HG03520 (cell line): ENCODE measurements around the gene IFT74.

Experiments
- ATAC-seq: cut with Tn5 transposase; IDR thresholded peaks from one replicate; pipeline ENCODE4 v1.9.1; 2021; ENCODE audit warnings: mild to moderate bottlenecking, moderate library complexity; ENCODE audit not compliant: unreplicated experiment

IFT74 gene

GRCh38 chr9:26973989-26974388 is 17.8 kb downstream of the IFT74 start:
- no peak for ATAC-seq

GRCh38 chr9:26974927-26975326 is 18.7 kb downstream of the IFT74 start:
- ATAC-seq: no peak

GRCh38 chr9:26975728-26976707 is 19.8 kb downstream of the IFT74 start:
- ATAC-seq: no peak

GRCh38 chr9:26983340-26983739 is 27.1 kb downstream of the IFT74 start:
- peak; percentile 60 for ATAC-seq

- ATAC-seq: no peak
Observed at GRCh38 chr9:26995810-26996209, 39.6 kb downstream of the IFT74 start.

- ATAC-seq: no peak
Observed at GRCh38 chr9:27003426-27004077, 47.3 kb downstream of the IFT74 start.

GRCh38 chr9:27005491-27005890 is 49.3 kb downstream of the IFT74 start, which contains the start of gene LRRC19:
LRRC19 (minus strand) TSS chr9:27005672; CDS start chr9:26999694, 5,978 bp downstream.
- ATAC-seq: no peak

- no peak for ATAC-seq
Observed at GRCh38 chr9:27019589-27019988, 63.4 kb downstream of the IFT74 start.

- ATAC-seq: no peak
Observed at GRCh38 chr9:27022920-27023319, 66.7 kb downstream of the IFT74 start.

- no peak for ATAC-seq
Observed at GRCh38 chr9:27029186-27029585, 73.0 kb downstream of the IFT74 start.

- peak; percentile 93 for ATAC-seq
Observed at GRCh38 chr9:27033815-27034403, 77.7 kb downstream of the IFT74 start.

- no peak for ATAC-seq
Observed at GRCh38 chr9:27037499-27037898, 81.3 kb downstream of the IFT74 start.

- ATAC-seq: no peak
Observed at GRCh38 chr9:27041746-27042145, 85.5 kb downstream of the IFT74 start.

GRCh38 chr9:27042476-27042875 is 86.3 kb downstream of the IFT74 start:
- ATAC-seq: no peak

GRCh38 chr9:27043176-27043575 is 87.0 kb downstream of the IFT74 start:
- ATAC-seq: no peak

- ATAC-seq: no peak
Observed at GRCh38 chr9:27047136-27047535, 90.9 kb downstream of the IFT74 start.

GRCh38 chr9:27053369-27054022 is 97.3 kb downstream of the IFT74 start:
- no peak for ATAC-seq

GRCh38 chr9:27054125-27054524 is 97.9 kb downstream of the IFT74 start:
- no peak for ATAC-seq

- ATAC-seq: no peak
Observed at GRCh38 chr9:27054841-27055240, 98.6 kb downstream of the IFT74 start.

GRCh38 chr9:27059412-27059811 is 103.2 kb downstream of the IFT74 start:
- no peak for ATAC-seq

- ATAC-seq: no peak
Observed at GRCh38 chr9:27059907-27060306, 103.7 kb downstream of the IFT74 start.
